ENCODE results near the gene DNAJC13.

Gene DNAJC13

GRCh38 chr3:132569580-132569979, 152.3 kb downstream of the DNAJC13 start:
- H3K36me3 ChIP-seq (ENCODE audit: control insufficient read depth in 1 of 2, insufficient read depth in 2 of 2, low read length in 2 of 2) = peaks cover 0 to 14% of the 10 kb centered on the region in 2 donors
- H3K27me3 ChIP-seq (ENCODE audit: control insufficient read depth in 1 of 2, insufficient read depth in 2 of 2, low read length in 2 of 2) = no peaks in the 10 kb centered on the region
- no peak overlapping the region for H3K27ac ChIP-seq (ENCODE audit: low read depth, low read length)
- H3K4me1 ChIP-seq (ENCODE audit: control insufficient read depth in 1 of 2, insufficient read depth in 2 of 2, low read length in 2 of 2) = no peaks in the 10 kb centered on the region
- H3K9ac ChIP-seq (ENCODE audit: low read depth in 1 of 2, low read length in 2 of 2) = no peak overlapping the region
- no peaks in the 10 kb centered on the region for H3K9me3 ChIP-seq (ENCODE audit: control insufficient read depth in 1 of 2, low read length in 2 of 2)
- H3K4me3 ChIP-seq (ENCODE audit: low read depth in 1 of 2, low read length in 2 of 2) = no peak overlapping the region

GRCh38 chr3:132570016-132570415, 152.7 kb downstream of the DNAJC13 start:
- no peaks in the 10 kb centered on the region for H3K9me3 ChIP-seq (ENCODE audit: control insufficient read depth in 1 of 2, low read length in 2 of 2)
- H3K4me1 ChIP-seq (ENCODE audit: control insufficient read depth in 1 of 2, insufficient read depth in 2 of 2, low read length in 2 of 2) = no peaks in the 10 kb centered on the region
- H3K36me3 ChIP-seq (ENCODE audit: control insufficient read depth in 1 of 2, insufficient read depth in 2 of 2, low read length in 2 of 2) = peaks cover 0 to 14% of the 10 kb centered on the region in 2 donors
- no peak overlapping the region for H3K9ac ChIP-seq (ENCODE audit: low read depth in 1 of 2, low read length in 2 of 2)
- no peak overlapping the region for H3K27ac ChIP-seq (ENCODE audit: low read depth, low read length)
- H3K27me3 ChIP-seq (ENCODE audit: control insufficient read depth in 1 of 2, insufficient read depth in 2 of 2, low read length in 2 of 2) = no peaks in the 10 kb centered on the region
- no peak overlapping the region for H3K4me3 ChIP-seq (ENCODE audit: low read depth in 1 of 2, low read length in 2 of 2)

DNA sequence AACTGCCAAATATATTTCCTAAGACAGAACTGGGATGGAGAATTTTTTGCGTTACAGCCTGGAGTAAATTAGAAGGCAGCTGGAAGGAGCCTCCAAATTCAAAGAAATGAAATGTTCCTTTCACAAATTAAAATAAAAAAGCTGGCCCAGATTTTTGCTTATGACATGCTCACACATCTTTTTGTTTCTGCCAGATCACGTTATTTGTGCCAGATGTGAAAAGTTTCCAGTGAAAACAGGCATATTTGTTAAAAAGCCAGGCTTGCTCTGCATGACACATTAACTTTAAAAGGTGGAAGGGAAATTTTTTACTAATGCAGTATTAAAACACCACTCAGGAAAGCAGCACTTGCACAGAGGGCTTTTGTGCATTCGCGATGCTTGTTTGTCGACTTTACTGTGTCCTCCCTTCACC, 156.5 kb downstream of the DNAJC13 start:
- H3K27ac ChIP-seq (ENCODE audit: low read depth, low read length) = no peak overlapping the region
- no peak overlapping the region for H3K9ac ChIP-seq (ENCODE audit: low read depth in 1 of 2, low read length in 2 of 2)
- no peaks in the 10 kb centered on the region for H3K9me3 ChIP-seq (ENCODE audit: control insufficient read depth in 1 of 2, low read length in 2 of 2)
- no peak overlapping the region for H3K4me3 ChIP-seq (ENCODE audit: low read depth in 1 of 2, low read length in 2 of 2)
- H3K36me3 ChIP-seq (ENCODE audit: control insufficient read depth in 1 of 2, insufficient read depth in 2 of 2, low read length in 2 of 2) = peaks cover 5 to 30% of the 10 kb centered on the region in 2 donors
- no peaks in the 10 kb centered on the region for H3K27me3 ChIP-seq (ENCODE audit: control insufficient read depth in 1 of 2, insufficient read depth in 2 of 2, low read length in 2 of 2)
- H3K4me1 ChIP-seq (ENCODE audit: control insufficient read depth in 1 of 2, insufficient read depth in 2 of 2, low read length in 2 of 2) = no peaks in the 10 kb centered on the region

- Histone ChIP-seq H3K36me3 (ENCODE audit: control insufficient read depth in 1 of 2, insufficient read depth in 2 of 2, low read length in 2 of 2) (no peaks in the 10 kb centered on the region), H3K27me3 (ENCODE audit: control insufficient read depth in 1 of 2, insufficient read depth in 2 of 2, low read length in 2 of 2) (no peaks in the 10 kb centered on the region), H3K27ac (ENCODE audit: low read depth, low read length) (no peak overlapping the region), H3K9ac (ENCODE audit: low read depth in 1 of 2, low read length in 2 of 2) (no peak overlapping the region), H3K4me3 (ENCODE audit: low read depth in 1 of 2, low read length in 2 of 2) (no peak overlapping the region), H3K4me1 (ENCODE audit: control insufficient read depth in 1 of 2, insufficient read depth in 2 of 2, low read length in 2 of 2) (no peaks in the 10 kb centered on the region), H3K9me3 (ENCODE audit: control insufficient read depth in 1 of 2, low read length in 2 of 2) (no peaks in the 10 kb centered on the region)
These were observed 170.1 kb downstream of the DNAJC13 start for GRCh38 chr3:132587401-132587800.
